HepG2 (cell line): ENCODE measurements around the gene TCF25. TPM values are rescaled to one million over a fixed set of nuclear protein-coding genes. Genes with fewer than 3 reads are reported as not detected.

ENCODE experiments used
- ATAC-seq: fragments of 200-7000 bp; cut with Tn5 transposase; 3 replicates; pipeline ENCODE4 v1.9.1; 2020; ENCODE audit warnings: mild to moderate bottlenecking, moderate library complexity
- BruUV-seq: library from RNA; stranded (reverse); fragments of 400-500 nt; replicated peaks from 2 replicates; lab custom pipeline; 2021; lab: Mats Ljungman, UMichigan
- CTCF ChIA-PET: fragments of 300-600 bp; formaldehyde crosslinking; extraction: SDS; loops from one replicate; lab custom pipeline; 2021; ENCODE audit warnings: low total read pairs, inconsistent platforms, low intra/inter-chr PET ratio; lab: Yijun Ruan, JAX
- POLR2A ChIA-PET: fragments of 350-600 bp; sonication (Branson Sonifier 250); formaldehyde crosslinking; loops from one replicate; lab custom pipeline; 2020; ENCODE audit warnings: antibody characterized with exemption, inconsistent platforms; lab: Yijun Ruan, JAX
- DNase-seq: peaks from one replicate; pipeline ENCODE4 v3.0.0-alpha.2; 2015; ENCODE audit warnings: low spot score
- FAIRE-seq: peaks from 3 replicates; lab custom pipeline; 2011; peaks lifted over from hg19 to GRCh38; lab: Jason Lieb, UNC
- H2AFZ ChIP-seq: one replicate; pipeline ENCODE4 v1.6.1; 2011; ENCODE audit warnings: low read length, inconsistent platforms
- H3K27ac ChIP-seq: fragments of 300-600 bp; 3 replicates; pipeline ENCODE4 v1.8.0; 2011; ENCODE audit warnings: mixed run types, mild to moderate bottlenecking, mixed read lengths, low read length, inconsistent platforms; ENCODE audit not compliant: insufficient read depth; ENCODE audit errors: extremely low read length
- H3K27me3 ChIP-seq, 2 experiments: fragments of 200-600 bp in 1 of 2; 2 replicates in 1 of 2; 3 replicates in 1 of 2; pipeline versions ENCODE4 v1.6.0 to v1.8.0; 2011; ENCODE audit warnings: low read length in 2 of 2, mild to moderate bottlenecking in 2 of 2, moderate library complexity in 2 of 2, inconsistent platforms in 1 of 2; ENCODE audit not compliant: insufficient read depth in 2 of 2, control insufficient read depth in 1 of 2
- H3K36me3 ChIP-seq, 2 experiments: fragments of 200-600 bp in 1 of 2; replicated peaks in 1 of 2; 2 replicates in 1 of 2; 3 replicates in 1 of 2; pipeline versions ENCODE4 v1.5.1 to v1.8.0; 2011; ENCODE audit warnings: low read length in 2 of 2, inconsistent platforms in 1 of 2; ENCODE audit not compliant: insufficient read depth in 2 of 2, control insufficient read depth in 1 of 2
- H3K4me1 ChIP-seq: 2 replicates; pipeline ENCODE4 v1.5.1; 2012; ENCODE audit warnings: low read length, inconsistent platforms; ENCODE audit not compliant: insufficient read depth
- H3K4me2 ChIP-seq: 2 replicates; pipeline ENCODE4 v1.6.0; 2011; ENCODE audit warnings: low read depth, low read length, inconsistent platforms
- H3K4me3 ChIP-seq, 3 experiments: fragments of 200-600 bp in 1 of 3; sonication (generic), shearing (Covaris generic) in 1 of 3; replicated peaks in 1 of 3; 2 replicates each; pipeline ENCODE4 v1.5.1; 2011 to 2016; ENCODE audit warnings: low read length in 3 of 3, inconsistent platforms in 2 of 3, low read depth in 2 of 3, mild to moderate bottlenecking in 2 of 3, control low read depth in 1 of 3, mixed read lengths in 1 of 3; ENCODE audit not compliant: insufficient read depth in 1 of 3
- H3K79me2 ChIP-seq: one replicate; pipeline ENCODE4 v1.6.1; 2011; ENCODE audit warnings: low read length, inconsistent platforms; ENCODE audit not compliant: insufficient read depth
- H3K9ac ChIP-seq: 2 replicates; pipeline ENCODE4 v1.6.0; 2011; ENCODE audit warnings: mild to moderate bottlenecking, low read depth, low read length, inconsistent platforms; ENCODE audit not compliant: insufficient read depth
- H3K9me3 ChIP-seq: 2 replicates; pipeline ENCODE4 v1.5.1; 2012; ENCODE audit warnings: mild to moderate bottlenecking, low read length
- H4K20me1 ChIP-seq: 2 replicates; pipeline ENCODE4 v1.6.0; 2011; ENCODE audit warnings: inconsistent platforms, mild to moderate bottlenecking, low read length, moderate library complexity; ENCODE audit not compliant: insufficient read depth
- MTA1 ChIP-seq: sonication (generic); formaldehyde crosslinking; IDR thresholded peaks from 2 replicates; pipeline ENCODE4 v1.4.0; 2020; ENCODE audit warnings: missing genetic modification reagents, mild to moderate bottlenecking, borderline replicate concordance
- RBFOX2 ChIP-seq: fragments of 200-400 bp; formaldehyde crosslinking; IDR thresholded peaks from 2 replicates; pipeline ENCODE4 v1.6.1; 2017; ENCODE audit warnings: low read depth, mild to moderate bottlenecking, low read length
- RNF2 ChIP-seq: fragments of 450-650 bp; conservative IDR thresholded peaks from 2 replicates; pipeline ENCODE4 v1.6.1; 2016; ENCODE audit warnings: low read depth
- SSRP1 ChIP-seq: IDR thresholded peaks from 2 replicates; pipeline ENCODE4 v1.6.1; 2016; ENCODE audit warnings: control low read depth
- WGBS: methylation state at CpG from one replicate; pipeline ENCODE4 v1.1.6; 2017; ENCODE audit warnings: low lambda C conversion rate; 5-methylcytosine and 5-hydroxymethylcytosine counted together
- in situ Hi-C: cut with HindIII; loops from 2 replicates; pipeline ENCODE4 v1.10.0; 2017; ENCODE audit warnings: low pct_unique_long_range_greater_than_20kb; ENCODE audit not compliant: extremely low pct_ligation_motif_present
- intact Hi-C: fragments of 100-400 bp; cut with micrococcal nuclease; formaldehyde crosslinking; loops from one replicate; pipeline ENCODE4 v1.10.0; 2022; ENCODE audit not compliant: unreplicated experiment
- polyA plus RNA-seq, 8 experiments: library from polyadenylated mRNA; depleted of rRNA in 3 of 8; stranded (reverse) in 7 of 8; unstranded in 1 of 8; fragments of >200 nt; fragmentation: Illumina TruSeq in 4 of 8; extraction: Trizol in 4 of 8; gene quantifications; 2 replicates each; pipeline versions ENCODE4 v1.2.1 to v1.2.3, GENCODE V29; 2011 to 2016; ENCODE audit warnings: low read depth in 4 of 8, missing spikeins in 1 of 8, mixed read lengths in 1 of 8; ENCODE audit not compliant: insufficient read depth in 1 of 8
- total RNA-seq, 5 experiments: library from RNA; depleted of rRNA; stranded (reverse); fragments of >200 nt; fragmentation: Illumina TruSeq; extraction: Trizol; gene quantifications; 2 replicates each; pipeline ENCODE4 v1.2.3, GENCODE V29; 2016; ENCODE audit warnings: low read depth in 1 of 5
- TF ChIP-seq, protein P1 (sequence below), 2 experiments: sonication (generic) in 1 of 2; formaldehyde crosslinking in 1 of 2; IDR thresholded peaks; 2 replicates each; pipeline versions ENCODE4 v1.5.1 to v1.6.1; 2011 to 2020; ENCODE audit warnings: borderline replicate concordance in 1 of 2, low read depth in 1 of 2, low read length in 1 of 2, mild to moderate bottlenecking in 1 of 2, missing genetic modification reagents in 1 of 2, moderate library complexity in 1 of 2
- TF ChIP-seq, protein P2 (sequence below): sonication (generic); formaldehyde crosslinking; IDR thresholded peaks from 2 replicates; pipeline ENCODE4 v1.8.0; 2023; ENCODE audit warnings: mild to moderate bottlenecking, missing genetic modification reagents

TCF25 gene
- total and polyA plus RNA-seq, 2 of the 13 experiments (the other 11 are each of a cell fraction or from before 2014, with no cell fraction given) = 138 to 206 TPM

DNA sequence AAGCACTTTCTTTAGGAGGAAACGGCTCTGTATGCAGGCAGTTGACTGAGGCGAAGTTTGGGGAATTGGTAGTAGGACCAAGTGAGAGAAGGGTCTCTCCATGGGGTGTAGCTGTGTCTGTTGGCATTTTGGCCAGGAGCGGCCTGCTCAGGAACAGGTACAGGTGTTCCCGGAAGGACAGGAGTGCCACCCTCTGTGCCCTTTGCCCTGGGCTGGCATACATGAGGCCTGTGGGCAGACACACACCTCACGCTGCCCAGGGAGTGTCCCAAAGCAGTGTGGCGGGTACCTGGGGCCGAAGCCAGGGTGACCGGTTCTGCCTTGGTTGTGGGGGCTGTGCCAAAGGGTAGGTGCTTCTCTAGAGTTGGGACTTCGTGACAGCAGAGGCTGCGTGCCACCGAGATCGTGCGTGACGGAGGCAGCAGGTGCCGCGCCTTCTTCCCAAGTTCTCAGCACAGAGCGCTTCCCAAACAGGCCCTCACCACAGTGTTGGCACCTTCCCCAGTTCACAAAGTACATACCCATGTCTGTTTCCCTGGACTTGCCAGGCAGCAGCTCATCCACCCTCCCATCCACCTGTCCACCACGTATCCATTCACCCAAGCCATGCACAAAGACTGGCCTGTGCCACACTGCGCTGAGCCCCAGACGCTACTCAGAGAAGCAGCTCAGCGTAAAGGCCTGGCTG is 19.9 kb upstream of the TCF25 start (continued):
- TF ChIP-seq RNF2 = no peak
- no peak for TF ChIP-seq MTA1 (CRISPR knock-in tag)
- TF ChIP-seq SSRP1 (CRISPR knock-in tag) = no peak
- TF ChIP-seq, protein P1, sequence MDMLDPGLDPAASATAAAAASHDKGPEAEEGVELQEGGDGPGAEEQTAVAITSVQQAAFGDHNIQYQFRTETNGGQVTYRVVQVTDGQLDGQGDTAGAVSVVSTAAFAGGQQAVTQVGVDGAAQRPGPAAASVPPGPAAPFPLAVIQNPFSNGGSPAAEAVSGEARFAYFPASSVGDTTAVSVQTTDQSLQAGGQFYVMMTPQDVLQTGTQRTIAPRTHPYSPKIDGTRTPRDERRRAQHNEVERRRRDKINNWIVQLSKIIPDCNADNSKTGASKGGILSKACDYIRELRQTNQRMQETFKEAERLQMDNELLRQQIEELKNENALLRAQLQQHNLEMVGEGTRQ (IDR thresholded peaks at IDR 0.05; ENCODE audit: low read depth, low read length) = no peak
- TF ChIP-seq, protein P1 (CRISPR knock-in tag; IDR thresholded peaks at IDR 0.05; ENCODE audit: borderline replicate concordance) = no peak

- peaks cover 28 to 36% of the 10 kb centered on the region in 2 experiments; a peak in 4 of 5 replicates for H3K36me3 ChIP-seq
- ChIA-PET POLR2A (interaction anchor here (1.6 kb wide), 1 partner anchor 39 kb away, joined by 6 read pairs; the partner anchor contains the start of gene FANCA), CTCF (no interaction called here)
- no peaks in the 10 kb centered on the region for H3K9me3 ChIP-seq
- in situ Hi-C loops (loop anchor here (5.0 kb wide), 1 partner anchor 38 kb away; the partner anchor contains the start of gene FANCA), intact Hi-C loops (no loop called here)
- H3K79me2 ChIP-seq = no peaks in the 10 kb centered on the region
- BruUV-seq = no TSS peak
- H3K27ac ChIP-seq = no peak overlapping the region
- FAIRE-seq = no peak
- DNase-seq = no peak
- H3K4me2 ChIP-seq = no peak overlapping the region
- TF ChIP-seq RBFOX2 = 0 out of 2 replicates have a peak, but pooled peaks have one; percentile 29
- TF ChIP-seq, protein P2, sequence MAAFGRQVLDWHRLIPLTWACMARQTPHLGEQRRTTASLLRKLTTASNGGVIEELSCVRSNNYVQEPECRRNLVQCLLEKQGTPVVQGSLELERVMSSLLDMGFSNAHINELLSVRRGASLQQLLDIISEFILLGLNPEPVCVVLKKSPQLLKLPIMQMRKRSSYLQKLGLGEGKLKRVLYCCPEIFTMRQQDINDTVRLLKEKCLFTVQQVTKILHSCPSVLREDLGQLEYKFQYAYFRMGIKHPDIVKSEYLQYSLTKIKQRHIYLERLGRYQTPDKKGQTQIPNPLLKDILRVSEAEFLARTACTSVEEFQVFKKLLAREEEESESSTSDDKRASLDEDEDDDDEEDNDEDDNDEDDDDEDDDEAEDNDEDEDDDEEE = no peak
- H3K4me1 ChIP-seq = no peaks in the 10 kb centered on the region
- 94% methylated on average over 14 of the region's 26 CpGs for WGBS
- no peak for ATAC-seq
- H3K27me3 ChIP-seq = no peaks in the 10 kb centered on the region
- H3K4me3 ChIP-seq = no peak overlapping the region
- H3K9ac ChIP-seq = no peak overlapping the region
- no peaks in the 10 kb centered on the region for H4K20me1 ChIP-seq
- no peak overlapping the region for H2AFZ ChIP-seq
Measured at GRCh38 chr16:89855301-89855945, 18.0 kb upstream of the TCF25 start.
